ENCODE results near the gene HACE1.
A peak's percentile ranks its signal among the peaks of the same experiment; 100 is the strongest.

Gene HACE1

GRCh38 chr6:104685871-104686549 lies 173.7 kb downstream of the HACE1 start:
- no peak for DNase-seq

- no peak for DNase-seq
Measured at GRCh38 chr6:104684911-104685415, 174.8 kb downstream of the HACE1 start.

GRCh38 chr6:104683809-104684208 lies 175.9 kb downstream of the HACE1 start:
- no peak for DNase-seq

- peak; percentile 51 for DNase-seq
Measured at GRCh38 chr6:104682722-104683643, 176.7 kb downstream of the HACE1 start.

- no peak for DNase-seq
Measured at GRCh38 chr6:104680539-104680938, 179.2 kb downstream of the HACE1 start.

GRCh38 chr6:104679971-104680370 lies 179.7 kb downstream of the HACE1 start:
- no peak for DNase-seq

Data from CD4-positive, alpha-beta T cell treated with Interleukin-15 for 1 hour (primary cell).